Uterus (tissue), 2 donors: Measurements from ENCODE around the gene NPHP3.

ENCODE experiments used
- CTCF ChIP-seq, 4 experiments: fragments of 200-600 bp in 2 of 4; fragments of 450-650 bp in 2 of 4; sonication (generic) in 2 of 4; IDR thresholded peaks; one replicate each; pipeline ENCODE4 v1.5.1; 2016 to 2019; ENCODE audit warnings: antibody characterized with exemption in 4 of 4, mild to moderate bottlenecking in 2 of 4, moderate library complexity in 1 of 4
- POLR2A ChIP-seq, 2 donors: fragments of 450-650 bp; IDR thresholded peaks; one replicate each; pipeline ENCODE4 v1.6.1; 2016; ENCODE audit warnings: antibody characterized with exemption in 2 of 2, mild to moderate bottlenecking in 1 of 2, moderate library complexity in 1 of 2

- TF ChIP-seq POLR2A (IDR thresholded peaks at IDR 0.05), result no peak
- no peak for TF ChIP-seq CTCF (IDR thresholded peaks at IDR 0.05)
These were observed 27.6 kb upstream of the NPHP3 start for GRCh38 chr3:132749786-132750185.
